ENCODE data around the gene ZNF91. TPM values are rescaled to one million over a fixed set of nuclear protein-coding genes. Genes with fewer than 3 reads are reported as not detected.
"Not testable (repeated sequence)": the region's sequence is repeated elsewhere in the genome, so short reads cannot be mapped to it uniquely, and the experiment has no call there.

The ZNF91 gene
- total and polyA plus RNA-seq, 4 donors = 2.9 to 25.9 (median 14.2) TPM

DNA sequence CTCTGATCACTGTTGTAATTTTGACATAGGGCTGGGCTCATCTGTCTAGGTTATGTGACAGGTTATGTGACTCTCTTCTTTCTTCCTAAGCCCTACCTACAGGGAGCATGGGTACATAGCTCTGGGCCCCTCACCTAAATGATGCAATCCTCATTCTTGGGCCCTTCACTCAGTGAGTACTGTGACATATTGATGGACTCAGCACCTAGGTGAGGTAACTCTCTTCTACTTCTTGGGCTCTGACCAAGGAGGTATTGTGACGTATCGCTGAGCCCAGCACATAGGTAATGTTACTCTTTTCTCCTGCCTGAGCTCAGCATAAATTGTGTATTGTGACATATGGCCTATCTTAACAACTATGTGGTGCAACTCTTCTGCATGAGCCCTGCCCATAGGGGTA is 76.3 kb downstream of the ZNF91 start:
- H3K27ac ChIP-seq (ENCODE audit: low read depth in 1 of 2, low read length in 2 of 2); H3K36me3 ChIP-seq (ENCODE audit: control insufficient read depth in 4 of 4, insufficient read depth in 3 of 4, low read depth in 1 of 4, low read length in 3 of 4); H3K27me3 ChIP-seq (ENCODE audit: control insufficient read depth in 4 of 4, insufficient read depth in 4 of 4, low read length in 3 of 4); DNase-seq (ENCODE audit: low spot score); H3K4me1 ChIP-seq (ENCODE audit: control insufficient read depth in 4 of 4, insufficient read depth in 4 of 4, low read length in 3 of 4); H3K9ac ChIP-seq (ENCODE audit: low read depth in 1 of 2, low read length in 2 of 2); H3K4me3 ChIP-seq (ENCODE audit: low read depth in 1 of 3, low read length in 3 of 3): not testable (repeated sequence)
- WGBS = 98% methylated on average over 2 of the region's 2 CpGs
- H3K9me3 ChIP-seq (ENCODE audit: control insufficient read depth in 4 of 4, low read length in 3 of 4) = peaks cover 0 to 14% (median 6%) of the 10 kb centered on the region in 4 donors

DNA sequence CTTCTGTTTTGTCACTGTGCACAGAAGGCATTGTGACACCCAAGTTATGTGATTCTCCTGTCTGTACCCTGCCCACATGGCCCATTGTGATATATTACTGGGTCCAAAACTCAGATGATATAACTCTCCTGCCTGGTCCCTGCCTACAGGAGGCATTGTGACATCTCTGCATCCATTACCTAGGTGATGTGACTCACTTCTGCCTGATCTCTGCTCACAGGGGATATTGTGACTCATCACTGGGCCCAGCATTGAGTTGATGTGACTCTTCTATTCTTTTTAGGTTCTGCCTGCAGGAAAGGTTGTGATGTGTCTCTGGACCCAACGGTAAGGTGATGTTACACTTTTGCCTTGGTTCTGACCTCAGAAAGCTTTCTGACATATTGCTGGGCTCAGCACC is 77.1 kb downstream of the ZNF91 start:
- Histone ChIP-seq H3K27me3 (ENCODE audit: control insufficient read depth in 4 of 4, insufficient read depth in 4 of 4, low read length in 3 of 4) (no peaks in the 10 kb centered on the region), H3K4me3 (ENCODE audit: low read depth in 1 of 3, low read length in 3 of 3) (no peak overlapping the region), H3K36me3 (ENCODE audit: control insufficient read depth in 4 of 4, insufficient read depth in 3 of 4, low read depth in 1 of 4, low read length in 3 of 4) (no peaks in the 10 kb centered on the region), H3K27ac (ENCODE audit: low read depth in 1 of 2, low read length in 2 of 2) (no peak overlapping the region), H3K4me1 (ENCODE audit: control insufficient read depth in 4 of 4, insufficient read depth in 4 of 4, low read length in 3 of 4) (no peaks in the 10 kb centered on the region), H3K9ac (ENCODE audit: low read depth in 1 of 2, low read length in 2 of 2) (no peak overlapping the region), H3K9me3 (ENCODE audit: control insufficient read depth in 4 of 4, low read length in 3 of 4) (peaks cover 0 to 8% (median 3%) of the 10 kb centered on the region in 4 donors)
- TF ChIP-seq RAD21 (IDR thresholded peaks at IDR 0.05) (no peak), HNF4A (conservative IDR thresholded peaks at IDR 0.05) (no peak), FOXA2 (IDR thresholded peaks at IDR 0.05) (no peak), EGR1 (IDR thresholded peaks at IDR 0.05; ENCODE audit: low read depth in 2 of 2) (no peak), JUND (IDR thresholded peaks at IDR 0.05) (no peak)
- TF ChIP-seq, protein P1, sequence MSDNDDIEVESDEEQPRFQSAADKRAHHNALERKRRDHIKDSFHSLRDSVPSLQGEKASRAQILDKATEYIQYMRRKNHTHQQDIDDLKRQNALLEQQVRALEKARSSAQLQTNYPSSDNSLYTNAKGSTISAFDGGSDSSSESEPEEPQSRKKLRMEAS (IDR thresholded peaks at IDR 0.05) = no peak
- 92% methylated on average over 1 of the region's 1 CpG for WGBS
- no peak for DNase-seq (ENCODE audit: low spot score)

DNA sequence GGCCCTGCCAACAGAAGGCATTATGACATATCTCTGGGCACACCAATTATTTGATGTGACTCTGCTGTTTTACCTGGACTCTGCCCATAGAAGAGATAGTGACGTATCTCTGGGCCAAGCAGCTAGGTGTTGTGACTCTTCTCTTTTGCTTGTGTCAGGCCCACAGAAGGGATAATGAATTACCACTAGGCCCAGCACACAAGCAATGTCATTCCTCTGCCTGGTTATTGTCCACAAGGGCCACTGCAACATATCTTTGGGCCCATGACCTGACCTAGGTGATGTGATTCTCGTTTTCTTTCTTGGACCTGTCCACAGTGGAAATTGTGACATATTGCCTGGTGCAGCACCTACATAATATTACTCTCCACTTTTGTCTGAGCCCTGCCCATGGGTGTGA is 80.0 kb downstream of the ZNF91 start:
- peak overlapping the region in 1 of 3 donors; percentile 11 for H3K4me3 ChIP-seq (ENCODE audit: low read depth in 1 of 3, low read length in 3 of 3)
- H3K36me3 ChIP-seq (ENCODE audit: control insufficient read depth in 4 of 4, insufficient read depth in 3 of 4, low read depth in 1 of 4, low read length in 3 of 4) = no peaks in the 10 kb centered on the region
- H3K9ac ChIP-seq (ENCODE audit: low read depth in 1 of 2, low read length in 2 of 2) = no peak overlapping the region
- WGBS = 54% methylated on average over 2 of the region's 2 CpGs
- TF ChIP-seq SP1 (IDR thresholded peaks at IDR 0.05) (no peak), HNF4G (IDR thresholded peaks at IDR 0.05) (no peak), RXRA (IDR thresholded peaks at IDR 0.05) (no peak), FOXA1 (IDR thresholded peaks at IDR 0.05) (no peak), YY1 (IDR thresholded peaks at IDR 0.05) (no peak), GABPA (IDR thresholded peaks at IDR 0.05 in 1 of 2, conservative IDR thresholded peaks at IDR 0.05 in 1 of 2) (no peak), JUND (IDR thresholded peaks at IDR 0.05) (no peak), FOXA2 (IDR thresholded peaks at IDR 0.05) (no peak), NR2F2 (IDR thresholded peaks at IDR 0.05) (no peak), HNF4A (conservative IDR thresholded peaks at IDR 0.05) (no peak)
- TF ChIP-seq, protein P2, sequence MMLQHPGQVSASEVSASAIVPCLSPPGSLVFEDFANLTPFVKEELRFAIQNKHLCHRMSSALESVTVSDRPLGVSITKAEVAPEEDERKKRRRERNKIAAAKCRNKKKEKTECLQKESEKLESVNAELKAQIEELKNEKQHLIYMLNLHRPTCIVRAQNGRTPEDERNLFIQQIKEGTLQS (IDR thresholded peaks at IDR 0.05) = no peak
- TF ChIP-seq, protein P3, sequence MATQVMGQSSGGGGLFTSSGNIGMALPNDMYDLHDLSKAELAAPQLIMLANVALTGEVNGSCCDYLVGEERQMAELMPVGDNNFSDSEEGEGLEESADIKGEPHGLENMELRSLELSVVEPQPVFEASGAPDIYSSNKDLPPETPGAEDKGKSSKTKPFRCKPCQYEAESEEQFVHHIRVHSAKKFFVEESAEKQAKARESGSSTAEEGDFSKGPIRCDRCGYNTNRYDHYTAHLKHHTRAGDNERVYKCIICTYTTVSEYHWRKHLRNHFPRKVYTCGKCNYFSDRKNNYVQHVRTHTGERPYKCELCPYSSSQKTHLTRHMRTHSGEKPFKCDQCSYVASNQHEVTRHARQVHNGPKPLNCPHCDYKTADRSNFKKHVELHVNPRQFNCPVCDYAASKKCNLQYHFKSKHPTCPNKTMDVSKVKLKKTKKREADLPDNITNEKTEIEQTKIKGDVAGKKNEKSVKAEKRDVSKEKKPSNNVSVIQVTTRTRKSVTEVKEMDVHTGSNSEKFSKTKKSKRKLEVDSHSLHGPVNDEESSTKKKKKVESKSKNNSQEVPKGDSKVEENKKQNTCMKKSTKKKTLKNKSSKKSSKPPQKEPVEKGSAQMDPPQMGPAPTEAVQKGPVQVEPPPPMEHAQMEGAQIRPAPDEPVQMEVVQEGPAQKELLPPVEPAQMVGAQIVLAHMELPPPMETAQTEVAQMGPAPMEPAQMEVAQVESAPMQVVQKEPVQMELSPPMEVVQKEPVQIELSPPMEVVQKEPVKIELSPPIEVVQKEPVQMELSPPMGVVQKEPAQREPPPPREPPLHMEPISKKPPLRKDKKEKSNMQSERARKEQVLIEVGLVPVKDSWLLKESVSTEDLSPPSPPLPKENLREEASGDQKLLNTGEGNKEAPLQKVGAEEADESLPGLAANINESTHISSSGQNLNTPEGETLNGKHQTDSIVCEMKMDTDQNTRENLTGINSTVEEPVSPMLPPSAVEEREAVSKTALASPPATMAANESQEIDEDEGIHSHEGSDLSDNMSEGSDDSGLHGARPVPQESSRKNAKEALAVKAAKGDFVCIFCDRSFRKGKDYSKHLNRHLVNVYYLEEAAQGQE (IDR thresholded peaks at IDR 0.05) = no peak
- TF ChIP-seq, protein P4, sequence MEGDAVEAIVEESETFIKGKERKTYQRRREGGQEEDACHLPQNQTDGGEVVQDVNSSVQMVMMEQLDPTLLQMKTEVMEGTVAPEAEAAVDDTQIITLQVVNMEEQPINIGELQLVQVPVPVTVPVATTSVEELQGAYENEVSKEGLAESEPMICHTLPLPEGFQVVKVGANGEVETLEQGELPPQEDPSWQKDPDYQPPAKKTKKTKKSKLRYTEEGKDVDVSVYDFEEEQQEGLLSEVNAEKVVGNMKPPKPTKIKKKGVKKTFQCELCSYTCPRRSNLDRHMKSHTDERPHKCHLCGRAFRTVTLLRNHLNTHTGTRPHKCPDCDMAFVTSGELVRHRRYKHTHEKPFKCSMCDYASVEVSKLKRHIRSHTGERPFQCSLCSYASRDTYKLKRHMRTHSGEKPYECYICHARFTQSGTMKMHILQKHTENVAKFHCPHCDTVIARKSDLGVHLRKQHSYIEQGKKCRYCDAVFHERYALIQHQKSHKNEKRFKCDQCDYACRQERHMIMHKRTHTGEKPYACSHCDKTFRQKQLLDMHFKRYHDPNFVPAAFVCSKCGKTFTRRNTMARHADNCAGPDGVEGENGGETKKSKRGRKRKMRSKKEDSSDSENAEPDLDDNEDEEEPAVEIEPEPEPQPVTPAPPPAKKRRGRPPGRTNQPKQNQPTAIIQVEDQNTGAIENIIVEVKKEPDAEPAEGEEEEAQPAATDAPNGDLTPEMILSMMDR (IDR thresholded peaks at IDR 0.05; ENCODE audit: low read depth, low read length, missing input control) = no peak
- TF ChIP-seq, protein P1 (IDR thresholded peaks at IDR 0.05) = no peak
- no peaks in the 10 kb centered on the region for H3K27me3 ChIP-seq (ENCODE audit: control insufficient read depth in 4 of 4, insufficient read depth in 4 of 4, low read length in 3 of 4)
- H3K27ac ChIP-seq (ENCODE audit: low read depth in 1 of 2, low read length in 2 of 2) = no peak overlapping the region
- no peak for DNase-seq (ENCODE audit: low spot score)
- no peaks in the 10 kb centered on the region for H3K4me1 ChIP-seq (ENCODE audit: control insufficient read depth in 4 of 4, insufficient read depth in 4 of 4, low read length in 3 of 4)
- peaks cover 0 to 9% (median 2%) of the 10 kb centered on the region in 4 donors for H3K9me3 ChIP-seq (ENCODE audit: control insufficient read depth in 4 of 4, low read length in 3 of 4)
